Lung (tissue), 12 donors: ENCODE data around the gene SDK2. TPM values are rescaled to one million over a fixed set of nuclear protein-coding genes. Genes with fewer than 3 reads are reported as not detected.
A peak's percentile ranks its signal among the peaks of the same experiment; 100 is the strongest.

ENCODE experiments used
- ATAC-seq: fragments of 200-7000 bp; cut with Tn5 transposase; one replicate; pipeline ENCODE4 v1.9.1; 2020; ENCODE audit warnings: moderate number of reproducible peaks; ENCODE audit not compliant: insufficient read depth, low FRiP score
- DNase-seq, 3 donors: peaks; one replicate each; pipeline ENCODE4 v3.0.0-alpha.2; 2013 to 2017
- H3K27ac ChIP-seq, 2 donors: one replicate each; pipeline ENCODE4 v1.5.1; 2013; ENCODE audit warnings: mild to moderate bottlenecking in 2 of 2, moderate library complexity in 2 of 2, control low read depth in 1 of 2, inconsistent platforms in 1 of 2, low read depth in 1 of 2, low read length in 1 of 2
- H3K27me3 ChIP-seq, 3 donors: one replicate each; pipeline ENCODE4 v1.5.1; 2013; ENCODE audit warnings: low read length in 2 of 3; ENCODE audit not compliant: control insufficient read depth in 3 of 3, insufficient read depth in 3 of 3
- H3K36me3 ChIP-seq, 4 donors: one replicate each; pipeline ENCODE4 v1.5.1; 2013; ENCODE audit warnings: low read length in 4 of 4, mild to moderate bottlenecking in 1 of 4, moderate library complexity in 1 of 4; ENCODE audit not compliant: control insufficient read depth in 4 of 4, insufficient read depth in 4 of 4
- H3K4me1 ChIP-seq, 5 donors: one replicate each; pipeline ENCODE4 v1.5.1; 2013; ENCODE audit warnings: low read length in 5 of 5, mild to moderate bottlenecking in 2 of 5, moderate library complexity in 1 of 5; ENCODE audit not compliant: control insufficient read depth in 5 of 5, insufficient read depth in 5 of 5
- H3K4me3 ChIP-seq: one replicate; pipeline ENCODE4 v1.5.1; 2013; ENCODE audit warnings: mild to moderate bottlenecking, control low read depth, moderate library complexity
- H3K9ac ChIP-seq, 2 donors: one replicate each; pipeline ENCODE4 v1.5.1; 2013; ENCODE audit warnings: low read length in 2 of 2, control low read depth in 1 of 2; ENCODE audit not compliant: insufficient read depth in 1 of 2
- H3K9me3 ChIP-seq, 4 donors: one replicate each; pipeline ENCODE4 v1.5.1; 2013; ENCODE audit warnings: low read length in 3 of 4, mild to moderate bottlenecking in 1 of 4, moderate library complexity in 1 of 4; ENCODE audit not compliant: control insufficient read depth in 4 of 4, insufficient read depth in 3 of 4
- WGBS, 2 donors: extraction: QIAGEN DNeasy Blood & Tissue Kit; methylation state at CpG; one replicate each; pipeline ENCODE4 v1.1.7; 2013; 5-methylcytosine and 5-hydroxymethylcytosine counted together
- polyA plus RNA-seq, 2 donors: library from polyadenylated mRNA; stranded (reverse); fragments of 200-250 nt; gene quantifications; one replicate each; pipeline ENCODE4 v1.2.1, GENCODE V29; 2013
- total RNA-seq, 2 donors: library from RNA; depleted of rRNA in 1 of 2; stranded (reverse); fragments of >200 nt in 1 of 2; gene quantifications; one replicate each; pipeline ENCODE4 v1.2.1, GENCODE V29; 2014 to 2021
- TF ChIP-seq, protein P1 (sequence below): IDR thresholded peaks from 2 replicates; pipeline ENCODE4 v1.5.1; 2012; ENCODE audit warnings: mild to moderate bottlenecking; ENCODE audit errors: control extremely low read depth, extremely low read depth
- donor health status: control.
- donor health status: control.
- donor health status: Bipolar disorder and iron deficiency.
- donor health status: healthy.
- donor health status: DM: yes; HTN: yes; CAD: no.

The SDK2 gene
- total and polyA plus RNA-seq, 4 donors: 0.91 to 41.7 (median 4.3) TPM

- WGBS, 2 donors: 71 to 78% methylated on average over 9 of the region's 9 CpGs
- H3K4me1 ChIP-seq: no peaks in the 10 kb centered on the region
- ATAC-seq (no peak), DNase-seq (peak in 1 of 3 donors; percentile 35)
- no peak overlapping the region for H3K27ac ChIP-seq
- H3K4me3 ChIP-seq: no peak overlapping the region
- no peaks in the 10 kb centered on the region for H3K9me3 ChIP-seq
- H3K27me3 ChIP-seq: no peaks in the 10 kb centered on the region
- peaks cover 0 to 6% (median 0%) of the 10 kb centered on the region in 4 donors for H3K36me3 ChIP-seq
- TF ChIP-seq, protein P1, sequence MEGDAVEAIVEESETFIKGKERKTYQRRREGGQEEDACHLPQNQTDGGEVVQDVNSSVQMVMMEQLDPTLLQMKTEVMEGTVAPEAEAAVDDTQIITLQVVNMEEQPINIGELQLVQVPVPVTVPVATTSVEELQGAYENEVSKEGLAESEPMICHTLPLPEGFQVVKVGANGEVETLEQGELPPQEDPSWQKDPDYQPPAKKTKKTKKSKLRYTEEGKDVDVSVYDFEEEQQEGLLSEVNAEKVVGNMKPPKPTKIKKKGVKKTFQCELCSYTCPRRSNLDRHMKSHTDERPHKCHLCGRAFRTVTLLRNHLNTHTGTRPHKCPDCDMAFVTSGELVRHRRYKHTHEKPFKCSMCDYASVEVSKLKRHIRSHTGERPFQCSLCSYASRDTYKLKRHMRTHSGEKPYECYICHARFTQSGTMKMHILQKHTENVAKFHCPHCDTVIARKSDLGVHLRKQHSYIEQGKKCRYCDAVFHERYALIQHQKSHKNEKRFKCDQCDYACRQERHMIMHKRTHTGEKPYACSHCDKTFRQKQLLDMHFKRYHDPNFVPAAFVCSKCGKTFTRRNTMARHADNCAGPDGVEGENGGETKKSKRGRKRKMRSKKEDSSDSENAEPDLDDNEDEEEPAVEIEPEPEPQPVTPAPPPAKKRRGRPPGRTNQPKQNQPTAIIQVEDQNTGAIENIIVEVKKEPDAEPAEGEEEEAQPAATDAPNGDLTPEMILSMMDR: no peak
- no peak overlapping the region for H3K9ac ChIP-seq
Measured at GRCh38 chr17:73419881-73420280, 224.4 kb downstream of the SDK2 start.

- H3K36me3 ChIP-seq: peaks cover 0 to 6% (median 0%) of the 10 kb centered on the region in 4 donors
- H3K27ac ChIP-seq: no peak overlapping the region
- no peak overlapping the region for H3K4me3 ChIP-seq
- H3K9me3 ChIP-seq: no peaks in the 10 kb centered on the region
- ATAC-seq (no peak), DNase-seq (no peak)
- WGBS, 2 donors: 85 to 89% methylated on average over 10 of the region's 10 CpGs
- H3K4me1 ChIP-seq: no peaks in the 10 kb centered on the region
- TF ChIP-seq, protein P1: no peak
- H3K27me3 ChIP-seq: no peaks in the 10 kb centered on the region
- no peak overlapping the region for H3K9ac ChIP-seq
Measured at GRCh38 chr17:73419051-73419450, 225.2 kb downstream of the SDK2 start.

DNA sequence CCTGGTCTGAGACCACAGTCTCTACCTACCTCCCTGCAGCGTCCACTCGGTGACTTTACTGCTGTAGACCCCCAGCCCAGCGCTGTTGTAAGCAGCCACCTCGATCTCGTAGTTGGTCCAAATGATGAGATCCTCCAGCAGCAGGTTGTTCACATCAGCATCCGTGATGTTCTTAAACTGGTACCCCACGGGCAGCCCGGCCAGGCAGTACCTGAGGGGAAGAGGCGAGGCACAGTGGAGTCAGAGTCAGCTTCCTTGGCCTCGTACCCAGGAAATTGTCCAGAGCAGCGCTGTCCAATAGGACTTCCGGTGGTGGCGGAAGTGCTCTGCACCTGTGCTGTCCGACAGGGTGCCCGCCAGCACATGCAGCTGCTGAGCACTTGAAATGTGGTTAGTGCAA lies 228.5 kb downstream of the SDK2 start:
- no peak for ATAC-seq
- peaks cover 0 to 1% (median 0%) of the 10 kb centered on the region in 5 donors for H3K4me1 ChIP-seq
- H3K9ac ChIP-seq: no peak overlapping the region
- 90 to 95% methylated on average over 15 of the region's 15 CpGs for WGBS, 2 donors
- DNase-seq: no peak
- peaks cover 0 to 6% (median 0%) of the 10 kb centered on the region in 4 donors for H3K36me3 ChIP-seq
- H3K27ac ChIP-seq: no peak overlapping the region
- H3K4me3 ChIP-seq: no peak overlapping the region
- TF ChIP-seq, protein P1: no peak
- no peaks in the 10 kb centered on the region for H3K9me3 ChIP-seq
- H3K27me3 ChIP-seq: no peaks in the 10 kb centered on the region
